Nephron progenitor cell (in vitro differentiated cells): ENCODE data around the gene KLHDC9.
A peak's percentile ranks its signal among the peaks of the same experiment; 100 is the strongest.

Source experiments
- DNase-seq: peaks from one replicate; pipeline ENCODE4 v3.0.0; 2021
- H3K27ac Mint-ChIP-seq: 2 replicates; pipeline ENCODE4 v1.8.0; 2021; ENCODE audit warnings: mild to moderate bottlenecking, moderate library complexity, mixed read lengths
- H3K27me3 Mint-ChIP-seq: 2 replicates; pipeline ENCODE4 v1.8.0; 2021; ENCODE audit warnings: mild to moderate bottlenecking, low read depth, mixed read lengths; ENCODE audit not compliant: poor library complexity
- H3K36me3 Mint-ChIP-seq: 2 replicates; pipeline ENCODE4 v1.8.0; 2021; ENCODE audit warnings: low read depth, mixed read lengths
- H3K4me1 Mint-ChIP-seq: 2 replicates; pipeline ENCODE4 v1.8.0; 2021; ENCODE audit warnings: mixed read lengths
- H3K4me3 Mint-ChIP-seq: 2 replicates; pipeline ENCODE4 v1.8.0; 2021; ENCODE audit warnings: mild to moderate bottlenecking, moderate library complexity, mixed read lengths
- H3K9me3 Mint-ChIP-seq: 2 replicates; pipeline ENCODE4 v1.8.0; 2021; ENCODE audit warnings: mild to moderate bottlenecking, moderate library complexity, mixed read lengths
- TF ChIP-seq, protein P1 (sequence below): fragments of 200-600 bp; sonication (generic); IDR thresholded peaks from 2 replicates; pipeline ENCODE4 v1.5.0; 2021; ENCODE audit warnings: antibody characterized with exemption

The KLHDC9 gene

DNA sequence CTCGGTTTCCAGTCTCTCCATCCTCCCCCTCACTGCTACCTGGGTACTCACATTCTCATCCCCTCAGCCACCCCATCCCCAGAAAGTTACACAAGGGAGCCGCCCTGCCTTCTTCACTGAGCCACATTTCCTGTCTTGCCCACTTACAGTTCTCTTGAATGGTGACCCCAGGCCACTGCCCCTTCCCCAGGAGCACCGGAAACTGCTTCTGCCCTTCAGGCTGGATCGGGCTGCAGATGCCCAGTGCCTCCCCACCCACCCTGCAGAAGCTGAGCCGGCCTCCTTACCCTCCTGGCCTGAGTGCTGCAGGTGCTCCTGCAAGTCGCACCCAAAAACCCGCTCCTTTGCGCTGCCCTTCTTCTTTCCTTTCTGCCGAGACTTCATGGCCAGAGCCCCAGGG is 28.9 kb upstream of the KLHDC9 start:
- peaks cover 25% of the 10 kb centered on the region for H3K4me1 Mint-ChIP-seq
- DNase-seq = no peak
- H3K9me3 Mint-ChIP-seq = no peaks in the 10 kb centered on the region
- TF ChIP-seq, protein P1, sequence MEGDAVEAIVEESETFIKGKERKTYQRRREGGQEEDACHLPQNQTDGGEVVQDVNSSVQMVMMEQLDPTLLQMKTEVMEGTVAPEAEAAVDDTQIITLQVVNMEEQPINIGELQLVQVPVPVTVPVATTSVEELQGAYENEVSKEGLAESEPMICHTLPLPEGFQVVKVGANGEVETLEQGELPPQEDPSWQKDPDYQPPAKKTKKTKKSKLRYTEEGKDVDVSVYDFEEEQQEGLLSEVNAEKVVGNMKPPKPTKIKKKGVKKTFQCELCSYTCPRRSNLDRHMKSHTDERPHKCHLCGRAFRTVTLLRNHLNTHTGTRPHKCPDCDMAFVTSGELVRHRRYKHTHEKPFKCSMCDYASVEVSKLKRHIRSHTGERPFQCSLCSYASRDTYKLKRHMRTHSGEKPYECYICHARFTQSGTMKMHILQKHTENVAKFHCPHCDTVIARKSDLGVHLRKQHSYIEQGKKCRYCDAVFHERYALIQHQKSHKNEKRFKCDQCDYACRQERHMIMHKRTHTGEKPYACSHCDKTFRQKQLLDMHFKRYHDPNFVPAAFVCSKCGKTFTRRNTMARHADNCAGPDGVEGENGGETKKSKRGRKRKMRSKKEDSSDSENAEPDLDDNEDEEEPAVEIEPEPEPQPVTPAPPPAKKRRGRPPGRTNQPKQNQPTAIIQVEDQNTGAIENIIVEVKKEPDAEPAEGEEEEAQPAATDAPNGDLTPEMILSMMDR = no peak
- H3K4me3 Mint-ChIP-seq = no peak overlapping the region
- peaks cover 14% of the 10 kb centered on the region for H3K27me3 Mint-ChIP-seq
- H3K27ac Mint-ChIP-seq = peak overlapping the region; percentile 62
- H3K36me3 Mint-ChIP-seq = no peaks in the 10 kb centered on the region

GRCh38 chr1:161069731-161070270 is 28.4 kb upstream of the KLHDC9 start, which contains the start of gene ARHGAP30:
ARHGAP30 (minus strand) TSS chr1:161069891; CDS start chr1:161069624, 267 bp downstream.
- H3K27me3 Mint-ChIP-seq = peaks cover 13% of the 10 kb centered on the region
- TF ChIP-seq, protein P1 = no peak
- H3K4me3 Mint-ChIP-seq = no peak within 1 kb of the TSS
- peak within 1 kb of the TSS; percentile 62 for H3K27ac Mint-ChIP-seq
- H3K9me3 Mint-ChIP-seq = no peaks in the 10 kb centered on the region
- H3K36me3 Mint-ChIP-seq = no peaks in the 10 kb centered on the region
- peaks cover 29% of the 10 kb centered on the region for H3K4me1 Mint-ChIP-seq
- no peak for DNase-seq

DNA sequence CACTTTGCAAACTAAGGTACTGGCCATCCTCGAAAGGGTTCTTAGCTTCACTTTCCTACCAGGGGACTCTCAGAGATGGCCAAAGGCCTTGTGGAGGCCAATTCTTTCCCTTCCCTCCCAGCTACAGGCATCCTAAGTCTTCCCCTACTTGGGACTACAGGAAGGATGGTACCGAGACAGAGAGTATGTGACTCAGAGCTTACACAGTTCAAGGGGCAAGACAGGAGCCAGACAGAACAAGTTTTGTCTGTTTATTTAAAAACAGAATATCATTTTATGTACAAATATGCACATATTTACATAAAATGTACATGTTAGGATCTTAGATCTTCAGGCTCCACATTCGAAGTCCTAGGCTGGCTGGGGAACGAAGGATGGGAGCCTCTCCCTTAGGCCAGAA is 27.4 kb upstream of the KLHDC9 start:
- no peak for DNase-seq
- H3K27ac Mint-ChIP-seq = no peak overlapping the region
- no peaks in the 10 kb centered on the region for H3K36me3 Mint-ChIP-seq
- no peak overlapping the region for H3K4me3 Mint-ChIP-seq
- TF ChIP-seq, protein P1 = no peak
- H3K27me3 Mint-ChIP-seq = peaks cover 13% of the 10 kb centered on the region
- no peaks in the 10 kb centered on the region for H3K9me3 Mint-ChIP-seq
- peaks cover 29% of the 10 kb centered on the region for H3K4me1 Mint-ChIP-seq

- Mint-ChIP-seq H3K27me3 (peaks cover 13% of the 10 kb centered on the region), H3K27ac (no peak overlapping the region), H3K4me1 (peaks cover 29% of the 10 kb centered on the region), H3K36me3 (no peaks in the 10 kb centered on the region), H3K9me3 (no peaks in the 10 kb centered on the region), H3K4me3 (no peak overlapping the region)
- peak; percentile 48 for DNase-seq
- TF ChIP-seq, protein P1 = peak; percentile 60
Observed at GRCh38 chr1:161071886-161072371, 26.2 kb upstream of the KLHDC9 start.

- H3K36me3 Mint-ChIP-seq = no peaks in the 10 kb centered on the region
- no peak for DNase-seq
- H3K27ac Mint-ChIP-seq = no peak overlapping the region
- H3K4me3 Mint-ChIP-seq = no peak overlapping the region
- H3K4me1 Mint-ChIP-seq = peaks cover 34% of the 10 kb centered on the region
- peaks cover 10% of the 10 kb centered on the region for H3K27me3 Mint-ChIP-seq
- H3K9me3 Mint-ChIP-seq = no peaks in the 10 kb centered on the region
- TF ChIP-seq, protein P1 = no peak
Observed at GRCh38 chr1:161072751-161073449, 25.3 kb upstream of the KLHDC9 start.
